Measurements from ENCODE around the gene ATP5F1D. TPM values are rescaled to one million over a fixed set of nuclear protein-coding genes. Genes with fewer than 3 reads are reported as not detected.
A peak's percentile ranks its signal among the peaks of the same experiment; 100 is the strongest.

The ATP5F1D gene
- total RNA-seq, 1 experiment from 2014 or later: 126 TPM

GRCh38 chr19:1271528-1272422, 30.2 kb downstream of the ATP5F1D start:
- TF ChIP-seq, protein P1, sequence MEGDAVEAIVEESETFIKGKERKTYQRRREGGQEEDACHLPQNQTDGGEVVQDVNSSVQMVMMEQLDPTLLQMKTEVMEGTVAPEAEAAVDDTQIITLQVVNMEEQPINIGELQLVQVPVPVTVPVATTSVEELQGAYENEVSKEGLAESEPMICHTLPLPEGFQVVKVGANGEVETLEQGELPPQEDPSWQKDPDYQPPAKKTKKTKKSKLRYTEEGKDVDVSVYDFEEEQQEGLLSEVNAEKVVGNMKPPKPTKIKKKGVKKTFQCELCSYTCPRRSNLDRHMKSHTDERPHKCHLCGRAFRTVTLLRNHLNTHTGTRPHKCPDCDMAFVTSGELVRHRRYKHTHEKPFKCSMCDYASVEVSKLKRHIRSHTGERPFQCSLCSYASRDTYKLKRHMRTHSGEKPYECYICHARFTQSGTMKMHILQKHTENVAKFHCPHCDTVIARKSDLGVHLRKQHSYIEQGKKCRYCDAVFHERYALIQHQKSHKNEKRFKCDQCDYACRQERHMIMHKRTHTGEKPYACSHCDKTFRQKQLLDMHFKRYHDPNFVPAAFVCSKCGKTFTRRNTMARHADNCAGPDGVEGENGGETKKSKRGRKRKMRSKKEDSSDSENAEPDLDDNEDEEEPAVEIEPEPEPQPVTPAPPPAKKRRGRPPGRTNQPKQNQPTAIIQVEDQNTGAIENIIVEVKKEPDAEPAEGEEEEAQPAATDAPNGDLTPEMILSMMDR (IDR thresholded peaks at IDR 0.05; ENCODE audit: insufficient read depth in 1 of 2, low read depth in 1 of 2, low read length in 1 of 2, severe bottlenecking in 1 of 2, unreplicated experiment in 1 of 2): no peak
- Mint-ChIP-seq H3K4me1 (ENCODE audit: low read depth, unreplicated experiment) (peaks cover 26% of the 10 kb centered on the region), H3K4me3 (ENCODE audit: unreplicated experiment) (peak overlapping the region; percentile 89), H3K27me3 (ENCODE audit: insufficient read depth, unreplicated experiment) (no peaks in the 10 kb centered on the region), H3K36me3 (ENCODE audit: insufficient read depth, unreplicated experiment) (peaks cover 82% of the 10 kb centered on the region), H3K9me3 (ENCODE audit: unreplicated experiment) (no peaks in the 10 kb centered on the region), H3K27ac (ENCODE audit: unreplicated experiment) (peak overlapping the region; percentile 94)
- no TSS peak for BruUV-seq (replicated peaks)
- peaks cover 2% of the 10 kb centered on the region; the same call in 1 of the 2 replicates for H3K36me3 ChIP-seq (ENCODE audit: control insufficient read depth, insufficient read depth, low read length)
- no peaks in the 10 kb centered on the region for H3K9me3 ChIP-seq
- H3K27me3 ChIP-seq (replicated peaks; ENCODE audit: control insufficient read depth, insufficient read depth, low read length): no peaks in the 10 kb centered on the region
- DNase-seq: no peak
- POLR2A ChIA-PET: no interaction called here
- CTCF ChIA-PET: no interaction called here
- H3K4me1 ChIP-seq: peaks cover 40% of the 10 kb centered on the region
- intact Hi-C loops (cut with micrococcal nuclease; ENCODE audit: unreplicated experiment): no loop called here
- no peak overlapping the region for H3K4me3 ChIP-seq (ENCODE audit: low read depth, low read length)

DNA sequence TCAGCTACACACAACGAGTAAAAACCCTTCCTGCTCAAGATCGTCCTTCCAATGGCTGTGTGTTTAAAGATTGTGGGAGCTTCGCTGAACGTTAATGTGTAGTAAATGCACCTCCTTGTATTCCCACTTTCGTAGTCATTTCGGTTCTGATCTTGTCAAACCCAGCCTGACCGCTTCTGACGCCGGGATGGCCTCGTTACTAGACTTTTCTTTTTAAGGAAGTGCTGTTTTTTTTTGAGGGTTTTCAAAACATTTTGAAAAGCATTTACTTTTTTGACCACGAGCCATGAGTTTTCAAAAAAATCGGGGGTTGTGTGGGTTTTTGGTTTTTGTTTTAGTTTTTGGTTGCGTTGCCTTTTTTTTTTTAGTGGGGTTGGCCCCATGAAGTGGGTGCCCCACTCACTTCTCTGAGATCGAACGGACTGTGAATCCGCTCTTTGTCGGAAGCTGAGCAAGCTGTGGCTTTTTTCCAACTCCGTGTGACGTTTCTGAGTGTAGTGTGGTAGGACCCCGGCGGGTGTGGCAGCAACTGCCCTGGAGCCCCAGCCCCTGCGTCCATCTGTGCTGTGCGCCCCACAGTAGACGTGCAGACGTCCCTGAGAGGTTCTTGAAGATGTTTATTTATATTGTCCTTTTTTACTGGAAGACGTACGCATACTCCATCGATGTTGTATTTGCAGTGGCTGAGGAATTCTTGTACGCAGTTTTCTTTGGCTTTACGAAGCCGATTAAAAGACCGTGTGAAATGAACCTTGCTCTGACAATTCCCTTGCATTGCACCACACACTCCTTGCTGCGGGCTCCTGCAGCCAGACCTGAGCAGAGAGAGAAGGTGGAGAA, 31.1 kb downstream of the ATP5F1D start:
- CTCF ChIA-PET: interaction anchor here (0.9 to 1.4 kb wide), 2 partner anchors 29 to 69 kb away, joined by 3 to 11 read pairs; no protein-coding TSS in a partner anchor
- intact Hi-C loops (cut with micrococcal nuclease; ENCODE audit: unreplicated experiment): no loop called here
- H3K27ac Mint-ChIP-seq (ENCODE audit: unreplicated experiment): peak overlapping the region; percentile 91
- no peak for DNase-seq
- no peaks in the 10 kb centered on the region for H3K27me3 ChIP-seq (replicated peaks; ENCODE audit: control insufficient read depth, insufficient read depth, low read length)
- H3K9me3 ChIP-seq: no peaks in the 10 kb centered on the region
- TSS peak; percentile 4 for BruUV-seq (replicated peaks)
- TF ChIP-seq, protein P1 (IDR thresholded peaks at IDR 0.05; ENCODE audit: insufficient read depth in 1 of 2, low read depth in 1 of 2, low read length in 1 of 2, severe bottlenecking in 1 of 2, unreplicated experiment in 1 of 2): no peak
- H3K9me3 Mint-ChIP-seq (ENCODE audit: unreplicated experiment): no peaks in the 10 kb centered on the region
- H3K27me3 Mint-ChIP-seq (ENCODE audit: insufficient read depth, unreplicated experiment): no peaks in the 10 kb centered on the region
- H3K36me3 ChIP-seq (ENCODE audit: control insufficient read depth, insufficient read depth, low read length): peaks cover 2% of the 10 kb centered on the region; the same call in 1 of the 2 replicates
- peaks cover 83% of the 10 kb centered on the region for H3K36me3 Mint-ChIP-seq (ENCODE audit: insufficient read depth, unreplicated experiment)
- H3K4me3 Mint-ChIP-seq (ENCODE audit: unreplicated experiment): peak overlapping the region; percentile 33
- H3K4me1 Mint-ChIP-seq (ENCODE audit: low read depth, unreplicated experiment): peaks cover 22% of the 10 kb centered on the region
- no peak overlapping the region for H3K4me3 ChIP-seq (ENCODE audit: low read depth, low read length)
- H3K4me1 ChIP-seq: peaks cover 33% of the 10 kb centered on the region
- POLR2A ChIA-PET: no interaction called here
